ENCODE data around the gene SP7. TPM values are rescaled to one million over a fixed set of nuclear protein-coding genes. Genes with fewer than 3 reads are reported as not detected.
"Not testable (repeated sequence)": the region's sequence is repeated elsewhere in the genome, so short reads cannot be mapped to it uniquely, and the experiment has no call there.

Gene SP7
- total RNA-seq, 2 donors from 2014 or later: not detected

DNA sequence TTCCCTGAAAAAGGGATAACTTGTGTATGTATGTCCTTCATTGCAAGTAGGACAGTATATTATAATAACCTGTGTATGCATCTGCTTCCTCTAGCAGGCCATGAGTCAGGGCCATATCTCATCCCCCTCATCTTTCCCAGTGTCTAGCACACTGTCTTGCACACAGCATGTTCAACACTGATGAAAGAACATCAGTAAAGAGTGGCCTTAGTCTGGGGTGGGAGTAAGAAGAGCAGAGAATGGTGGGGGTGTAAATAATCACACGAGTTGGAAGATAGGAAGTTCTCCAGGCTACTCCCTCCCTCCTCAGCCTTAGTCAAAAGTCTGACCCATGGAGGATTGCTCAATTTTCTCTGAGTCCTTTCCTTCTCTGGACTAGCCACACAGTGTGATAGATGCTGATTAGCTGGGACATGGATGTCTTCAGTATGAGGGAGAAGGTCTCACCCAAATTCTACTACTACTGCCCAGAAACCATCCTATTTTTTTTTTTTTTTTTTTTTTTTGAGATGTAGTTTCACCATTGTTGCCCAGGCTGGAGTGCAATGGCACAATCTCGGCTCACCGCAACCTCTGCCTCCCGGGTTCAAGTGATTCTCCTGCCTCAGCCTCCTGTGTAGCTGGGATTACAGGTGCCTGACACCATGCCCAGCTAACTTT is 29.2 kb upstream of the SP7 start:
- Histone ChIP-seq H3K27me3 (no peaks in the 10 kb centered on the region), H3K27ac (peak overlapping the region; percentile 51), H3K9me3 (no peaks in the 10 kb centered on the region), H3K4me1 (peaks cover 7% of the 10 kb centered on the region), H3K4me3 (no peak overlapping the region), H3K36me3 (no peaks in the 10 kb centered on the region), H3K9ac (ENCODE audit: low read depth in 2 of 2, low read length in 2 of 2) (no peak overlapping the region)
- TF ChIP-seq, protein P1, sequence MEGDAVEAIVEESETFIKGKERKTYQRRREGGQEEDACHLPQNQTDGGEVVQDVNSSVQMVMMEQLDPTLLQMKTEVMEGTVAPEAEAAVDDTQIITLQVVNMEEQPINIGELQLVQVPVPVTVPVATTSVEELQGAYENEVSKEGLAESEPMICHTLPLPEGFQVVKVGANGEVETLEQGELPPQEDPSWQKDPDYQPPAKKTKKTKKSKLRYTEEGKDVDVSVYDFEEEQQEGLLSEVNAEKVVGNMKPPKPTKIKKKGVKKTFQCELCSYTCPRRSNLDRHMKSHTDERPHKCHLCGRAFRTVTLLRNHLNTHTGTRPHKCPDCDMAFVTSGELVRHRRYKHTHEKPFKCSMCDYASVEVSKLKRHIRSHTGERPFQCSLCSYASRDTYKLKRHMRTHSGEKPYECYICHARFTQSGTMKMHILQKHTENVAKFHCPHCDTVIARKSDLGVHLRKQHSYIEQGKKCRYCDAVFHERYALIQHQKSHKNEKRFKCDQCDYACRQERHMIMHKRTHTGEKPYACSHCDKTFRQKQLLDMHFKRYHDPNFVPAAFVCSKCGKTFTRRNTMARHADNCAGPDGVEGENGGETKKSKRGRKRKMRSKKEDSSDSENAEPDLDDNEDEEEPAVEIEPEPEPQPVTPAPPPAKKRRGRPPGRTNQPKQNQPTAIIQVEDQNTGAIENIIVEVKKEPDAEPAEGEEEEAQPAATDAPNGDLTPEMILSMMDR (IDR thresholded peaks at IDR 0.05): no peak
- intact Hi-C loops (cut with DNase I): no loop called here
- DNase-seq: no peak

DNA sequence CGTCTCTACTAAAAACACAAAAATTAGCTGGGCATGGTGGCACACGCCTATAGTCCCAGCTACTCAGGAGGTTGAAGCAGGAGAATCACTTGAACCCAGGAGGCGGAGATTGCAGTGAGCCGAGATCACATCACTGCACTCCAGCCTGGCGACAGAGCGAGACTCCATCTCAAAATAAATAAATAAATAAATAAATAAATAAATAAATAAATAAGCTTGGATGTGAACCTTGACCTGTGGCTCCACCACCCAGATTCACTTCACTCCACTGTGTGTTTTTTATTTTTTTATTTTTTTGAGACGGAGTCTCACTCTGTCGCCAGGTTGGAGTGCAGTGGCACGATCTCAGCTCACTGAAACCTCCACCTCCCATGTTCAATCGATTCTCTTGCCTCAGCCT is 25.5 kb upstream of the SP7 start:
- H3K9me3 ChIP-seq; intact Hi-C loops (cut with DNase I); H3K4me3 ChIP-seq; H3K36me3 ChIP-seq; H3K4me1 ChIP-seq; DNase-seq; H3K27me3 ChIP-seq; H3K27ac ChIP-seq; H3K9ac ChIP-seq (ENCODE audit: low read depth in 2 of 2, low read length in 2 of 2): not testable (repeated sequence)

GRCh38 chr12:53358836-53359419 is 22.8 kb upstream of the SP7 start:
- H3K4me1 ChIP-seq: no peaks in the 10 kb centered on the region
- no peak overlapping the region for H3K4me3 ChIP-seq
- no peak for DNase-seq
- intact Hi-C loops (cut with DNase I): no loop called here
- H3K9ac ChIP-seq (ENCODE audit: low read depth in 2 of 2, low read length in 2 of 2): no peak overlapping the region
- H3K36me3 ChIP-seq: no peaks in the 10 kb centered on the region
- no peaks in the 10 kb centered on the region for H3K9me3 ChIP-seq
- no peaks in the 10 kb centered on the region for H3K27me3 ChIP-seq
- TF ChIP-seq, protein P1 (IDR thresholded peaks at IDR 0.05): no peak
- no peak overlapping the region for H3K27ac ChIP-seq

- H3K36me3 ChIP-seq: no peaks in the 10 kb centered on the region
- TF ChIP-seq, protein P1 (IDR thresholded peaks at IDR 0.05): no peak
- H3K4me1 ChIP-seq: no peaks in the 10 kb centered on the region
- no peak overlapping the region for H3K27ac ChIP-seq
- no peaks in the 10 kb centered on the region for H3K9me3 ChIP-seq
- H3K4me3 ChIP-seq: no peak overlapping the region
- intact Hi-C loops (cut with DNase I): no loop called here
- no peak for DNase-seq
- H3K9ac ChIP-seq (ENCODE audit: low read depth in 2 of 2, low read length in 2 of 2): no peak overlapping the region
- no peaks in the 10 kb centered on the region for H3K27me3 ChIP-seq
Observed at GRCh38 chr12:53355121-53355520, 19.0 kb upstream of the SP7 start.

- Histone ChIP-seq H3K36me3 (no peaks in the 10 kb centered on the region), H3K4me1 (no peaks in the 10 kb centered on the region), H3K27ac (peak overlapping the region; percentile 62), H3K9me3 (no peaks in the 10 kb centered on the region), H3K4me3 (no peak overlapping the region), H3K27me3 (no peaks in the 10 kb centered on the region), H3K9ac (ENCODE audit: low read depth in 2 of 2, low read length in 2 of 2) (peak overlapping the region in 1 of 2 donors; percentile 41)
- no peak for DNase-seq
- TF ChIP-seq, protein P1 (IDR thresholded peaks at IDR 0.05): no peak
- intact Hi-C loops (cut with DNase I): loop anchor here (2.0 kb wide), 1 partner anchor 68 kb away; no protein-coding TSS in a partner anchor
Observed at GRCh38 chr12:53353257-53353655, 17.1 kb upstream of the SP7 start.

Measured in colonic mucosa (tissue), 4 donors.